Bronchial epithelial cell (primary cell): ENCODE results near the gene PICK1. TPM values are rescaled to one million over a fixed set of nuclear protein-coding genes. Genes with fewer than 3 reads are reported as not detected.

ENCODE experiments used
- DNase-seq: peaks from one replicate; pipeline ENCODE4 v3.0.0-alpha.2; 2010; ENCODE audit warnings: low read depth
- FAIRE-seq: peaks from 2 replicates; lab custom pipeline; 2011; peaks lifted over from hg19 to GRCh38; lab: Jason Lieb, UNC
- H3K27me3 ChIP-seq: 2 replicates; pipeline ENCODE4 v1.5.1; 2011; ENCODE audit warnings: low read length; ENCODE audit not compliant: control insufficient read depth, insufficient read depth
- H3K36me3 ChIP-seq: 2 replicates; pipeline ENCODE4 v1.5.1; 2011; ENCODE audit warnings: low read length; ENCODE audit not compliant: control insufficient read depth, insufficient read depth
- H3K4me3 ChIP-seq: 2 replicates; pipeline ENCODE4 v1.5.1; 2011; ENCODE audit warnings: mild to moderate bottlenecking, low read depth, low read length, control low read depth
- CTCF ChIP-seq: IDR thresholded peaks from 2 replicates; pipeline ENCODE4 v1.5.1; 2011; ENCODE audit warnings: mild to moderate bottlenecking, moderate library complexity, low read length, control low read depth, inconsistent platforms; ENCODE audit not compliant: insufficient read depth, severe bottlenecking
- total RNA-seq: library from RNA; depleted of rRNA; stranded (reverse); fragments of >200 nt; gene quantifications from 2 replicates; pipeline ENCODE4 v1.2.1, GENCODE V29; 2014

Gene PICK1
- total RNA-seq, 1 donor from 2014 or later = 27.9 TPM

GRCh38 chr22:38068641-38069371 lies 11.6 kb downstream of the PICK1 start:
- no peak for TF ChIP-seq CTCF
- FAIRE-seq (no peak), DNase-seq (no peak)
- no peak overlapping the region for H3K4me3 ChIP-seq
- H3K27me3 ChIP-seq = no peaks in the 10 kb centered on the region
- H3K36me3 ChIP-seq = peaks cover 40% of the 10 kb centered on the region

- peak; percentile 37 for TF ChIP-seq CTCF
- DNase-seq (no peak), FAIRE-seq (no peak)
- Histone ChIP-seq H3K4me3 (no peak overlapping the region), H3K36me3 (peaks cover 41% of the 10 kb centered on the region), H3K27me3 (no peaks in the 10 kb centered on the region)
Measured at GRCh38 chr22:38069372-38070249, 12.4 kb downstream of the PICK1 start.

GRCh38 chr22:38070250-38070921 lies 13.2 kb downstream of the PICK1 start:
- H3K4me3 ChIP-seq = no peak overlapping the region
- FAIRE-seq = no peak
- H3K27me3 ChIP-seq = no peaks in the 10 kb centered on the region
- no peak for DNase-seq
- peaks cover 37% of the 10 kb centered on the region for H3K36me3 ChIP-seq
- no peak for TF ChIP-seq CTCF

GRCh38 chr22:38071421-38072321 lies 14.5 kb downstream of the PICK1 start:
- no peak for TF ChIP-seq CTCF
- no peak for DNase-seq
- no peaks in the 10 kb centered on the region for H3K27me3 ChIP-seq
- no peak for FAIRE-seq
- H3K36me3 ChIP-seq = peaks cover 28% of the 10 kb centered on the region
- no peak overlapping the region for H3K4me3 ChIP-seq
